Hematopoietic multipotent progenitor cell treated with erythropoietin and hydrocortisone succinate and interleukin-3 and kit ligand, for 17 days (in vitro differentiated cells): ENCODE measurements around the gene PATE4.

Source experiments
- DNase-seq: peaks from one replicate; pipeline ENCODE4 v3.0.0-alpha.2; 2015; ENCODE audit warnings: low spot score

The PATE4 gene

DNA sequence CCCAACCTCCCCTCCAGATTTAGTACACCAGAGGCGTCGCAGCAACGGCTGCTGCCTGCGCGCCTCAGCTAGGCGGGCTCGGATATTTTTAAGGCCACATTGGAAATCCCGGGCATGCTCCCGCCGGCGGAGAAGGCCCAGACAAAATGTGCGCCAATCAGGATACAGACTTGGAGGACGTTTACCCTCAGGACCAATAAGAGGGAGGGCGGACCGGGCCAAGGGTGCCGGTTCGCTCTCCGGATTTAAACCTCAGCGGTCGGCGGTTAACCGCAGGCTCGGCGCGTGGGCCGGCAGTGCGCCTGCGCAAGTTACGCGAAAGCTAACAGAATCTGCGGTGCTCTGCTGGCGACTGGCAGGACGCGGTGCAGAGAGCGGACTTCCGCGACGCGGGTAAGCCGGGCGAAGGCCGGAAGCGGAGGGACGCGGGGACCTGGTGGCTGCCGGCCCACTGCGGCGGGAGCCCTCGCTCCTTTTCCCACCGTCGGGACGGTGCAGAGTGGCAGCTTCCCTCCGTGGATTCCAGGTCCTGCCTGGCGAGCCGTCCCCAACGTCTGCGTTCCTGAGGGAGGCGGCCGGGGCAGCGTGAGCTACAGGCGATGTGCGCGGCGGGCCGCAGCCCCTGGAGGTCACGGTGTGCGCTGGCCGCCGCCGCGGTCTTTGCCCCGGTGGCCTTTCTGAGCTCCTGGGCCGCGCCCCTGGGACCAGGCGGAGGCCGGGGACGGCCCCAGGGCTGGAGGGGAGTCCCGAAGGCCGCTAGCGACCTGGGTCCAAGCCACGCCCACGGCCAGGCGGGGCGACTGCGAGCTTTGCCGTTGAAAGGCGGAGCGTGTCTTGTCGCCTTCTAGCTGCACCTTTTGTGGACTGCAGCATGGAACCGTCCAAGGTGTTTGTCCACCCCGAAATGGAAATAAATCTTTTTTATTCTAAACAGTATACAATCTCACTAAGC is 54.5 kb downstream of the PATE4 start, which contains the start of gene HYLS1:
Gene HYLS1 (plus strand): TSS at position 296 of the 952 bp plus-strand sequence. CDS start 11,701 bp downstream, outside the sequence.
- DNase-seq: peak; percentile 86
